GM23248 (cell line): ENCODE data around the gene PIAS3.

Source experiments
- EZH2 ChIP-seq: fragments of 200-600 bp; sonication (generic); IDR thresholded peaks from 2 replicates; pipeline ENCODE4 v1.6.1; 2018; ENCODE audit warnings: antibody characterized with exemption, mild to moderate bottlenecking; ENCODE audit not compliant: insufficient read depth, poor library complexity, severe bottlenecking
- EZH2phosphoT487 ChIP-seq: fragments of 200-600 bp; sonication (generic); IDR thresholded peaks from 2 replicates; pipeline ENCODE4 v1.6.1; 2018; ENCODE audit warnings: antibody characterized with exemption, moderate library complexity, mild to moderate bottlenecking, low read depth; ENCODE audit not compliant: insufficient read depth

DNA sequence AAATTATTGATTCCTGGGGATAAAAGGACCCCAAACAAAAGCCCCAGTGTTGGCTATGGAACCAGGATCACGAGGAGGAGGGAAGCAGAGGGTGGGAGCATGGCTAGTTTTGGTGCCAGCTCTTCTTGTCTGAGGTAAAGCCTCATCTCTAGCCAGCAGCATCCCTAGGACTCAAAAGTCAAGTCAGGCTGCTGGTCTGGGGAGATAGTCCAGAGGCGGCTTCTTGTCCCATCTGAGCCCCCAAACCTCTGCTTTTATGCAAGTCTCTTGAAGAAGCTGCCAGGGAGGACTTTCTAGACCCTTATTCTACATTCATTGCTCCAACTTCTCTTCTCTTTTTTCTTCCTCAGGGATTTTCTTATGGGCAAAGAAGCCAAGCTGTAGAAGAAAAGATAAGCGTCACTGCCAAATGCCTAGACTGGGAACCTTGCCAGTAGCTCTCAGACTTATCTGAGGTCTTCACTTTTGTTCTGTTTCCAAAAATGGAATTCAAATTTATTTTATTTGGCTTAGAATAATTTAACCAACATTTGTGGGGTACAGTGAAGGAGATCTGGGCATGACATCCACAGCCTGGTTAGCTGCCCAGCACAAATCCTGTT lies 33.7 kb upstream of the PIAS3 start:
- TF ChIP-seq EZH2: no peak
- no peak for TF ChIP-seq EZH2phosphoT487
